PC-3 (cell line): ENCODE data around the gene CCM2.

Source experiments
- EZH2 ChIP-seq: fragments of 300-600 bp; sonication (generic); IDR thresholded peaks from one replicate; pipeline ENCODE4 v1.6.1; 2017; ENCODE audit warnings: antibody characterized with exemption, mild to moderate bottlenecking, low read length; ENCODE audit not compliant: unreplicated experiment
- TF ChIP-seq, protein P1 (sequence below): fragments of 300-600 bp; sonication (generic); conservative IDR thresholded peaks from 2 replicates; pipeline ENCODE4 v1.5.1; 2017; ENCODE audit warnings: antibody characterized with exemption, low read depth, mild to moderate bottlenecking, low read length

DNA sequence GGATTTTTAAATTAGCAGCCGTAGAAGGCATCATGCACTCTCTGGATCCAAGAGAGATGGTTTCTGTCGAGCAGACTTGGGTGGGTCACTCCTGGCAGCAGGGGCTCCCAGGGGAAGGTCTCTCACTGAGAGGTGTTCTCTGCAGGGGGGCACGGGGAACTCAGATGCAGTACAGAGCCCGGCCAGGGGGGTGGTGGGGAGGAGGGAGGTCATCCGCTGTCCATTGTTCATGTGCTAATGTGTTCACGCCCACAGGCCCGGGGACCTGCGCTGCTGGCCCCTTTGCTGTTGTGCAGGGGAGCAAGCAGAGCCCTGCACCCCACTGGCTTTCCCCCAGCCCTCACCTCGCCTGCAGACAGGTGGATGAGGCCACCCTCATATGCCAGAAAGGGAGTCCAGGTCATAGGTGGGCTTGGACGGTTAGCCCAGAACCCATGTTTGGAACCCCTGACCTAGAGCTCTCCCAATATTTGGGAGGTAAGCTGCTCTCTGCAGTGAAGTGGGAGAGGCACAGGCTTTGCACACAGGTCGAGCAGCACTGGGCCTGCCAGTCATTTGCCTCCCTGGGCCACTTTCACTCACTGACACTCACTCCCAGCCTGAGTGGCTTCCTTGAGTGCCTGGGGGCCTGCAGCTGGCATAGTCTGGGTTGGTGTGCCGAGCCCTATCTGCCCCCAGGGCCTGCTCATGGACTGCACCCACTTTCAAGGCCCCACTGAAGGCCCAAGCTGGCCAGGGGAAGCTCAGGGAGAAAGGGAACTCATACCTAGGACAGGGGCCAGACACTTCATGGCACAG is 124.1 kb downstream of the CCM2 start:
- TF ChIP-seq, protein P1, sequence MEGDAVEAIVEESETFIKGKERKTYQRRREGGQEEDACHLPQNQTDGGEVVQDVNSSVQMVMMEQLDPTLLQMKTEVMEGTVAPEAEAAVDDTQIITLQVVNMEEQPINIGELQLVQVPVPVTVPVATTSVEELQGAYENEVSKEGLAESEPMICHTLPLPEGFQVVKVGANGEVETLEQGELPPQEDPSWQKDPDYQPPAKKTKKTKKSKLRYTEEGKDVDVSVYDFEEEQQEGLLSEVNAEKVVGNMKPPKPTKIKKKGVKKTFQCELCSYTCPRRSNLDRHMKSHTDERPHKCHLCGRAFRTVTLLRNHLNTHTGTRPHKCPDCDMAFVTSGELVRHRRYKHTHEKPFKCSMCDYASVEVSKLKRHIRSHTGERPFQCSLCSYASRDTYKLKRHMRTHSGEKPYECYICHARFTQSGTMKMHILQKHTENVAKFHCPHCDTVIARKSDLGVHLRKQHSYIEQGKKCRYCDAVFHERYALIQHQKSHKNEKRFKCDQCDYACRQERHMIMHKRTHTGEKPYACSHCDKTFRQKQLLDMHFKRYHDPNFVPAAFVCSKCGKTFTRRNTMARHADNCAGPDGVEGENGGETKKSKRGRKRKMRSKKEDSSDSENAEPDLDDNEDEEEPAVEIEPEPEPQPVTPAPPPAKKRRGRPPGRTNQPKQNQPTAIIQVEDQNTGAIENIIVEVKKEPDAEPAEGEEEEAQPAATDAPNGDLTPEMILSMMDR, result no peak
- no peak for TF ChIP-seq EZH2
